NT2/D1 (cell line): ENCODE results near the gene NCR3LG1.

ENCODE experiments used
- YY1 ChIP-seq: IDR thresholded peaks from 2 replicates; pipeline ENCODE4 v1.6.1; 2011; ENCODE audit not compliant: insufficient read length, insufficient read depth
- ZNF274 ChIP-seq: IDR thresholded peaks from 2 replicates; pipeline ENCODE4 v1.6.1; 2011; ENCODE audit warnings: mild to moderate bottlenecking, low read depth, low read length

DNA sequence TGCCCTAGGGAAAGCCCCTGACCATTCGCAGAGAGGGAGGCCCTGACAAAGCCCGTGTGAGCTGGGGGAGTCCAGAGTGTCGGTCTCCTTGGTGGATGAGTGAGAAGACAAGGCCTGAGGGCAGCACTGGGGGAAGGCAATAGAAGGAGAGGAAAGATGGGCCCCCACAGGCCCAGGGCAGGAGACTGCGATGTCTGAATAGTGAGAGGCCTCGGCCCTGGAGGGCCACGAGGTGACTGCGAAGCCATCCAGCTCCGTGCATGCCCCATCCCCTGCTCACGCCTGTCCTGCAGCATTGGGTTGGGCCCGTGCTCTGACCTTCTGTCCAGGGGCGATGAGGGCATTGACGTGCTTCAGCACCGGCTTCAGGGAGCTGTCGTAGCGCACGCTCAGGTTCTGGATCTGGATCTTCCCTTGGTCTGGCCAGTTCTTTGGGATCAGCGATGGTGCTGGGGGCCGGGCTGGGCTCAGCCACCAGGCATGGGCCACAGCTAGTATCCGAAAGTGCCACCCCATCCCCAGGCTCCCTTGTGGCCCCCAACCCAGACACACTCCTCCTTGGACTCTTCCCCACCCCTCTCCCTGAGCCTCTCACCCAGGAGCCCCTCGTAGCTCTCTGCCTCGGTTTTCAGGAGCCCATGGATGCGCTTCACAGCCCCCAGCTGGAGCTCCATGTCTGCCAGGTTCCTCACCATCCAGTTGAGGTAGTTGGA is 45.2 kb downstream of the NCR3LG1 start:
- TF ChIP-seq ZNF274 (no peak), YY1 (no peak)
